HUDEP-2 (cell line): ENCODE measurements around the gene ANKRD27.
"Not testable (repeated sequence)": the region's sequence is repeated elsewhere in the genome, so short reads cannot be mapped to it uniquely, and the experiment has no call there.

Experiments
- DNase-seq, 76 experiments: peaks; one replicate each; lab custom pipeline; 2025; ENCODE audit not compliant: unreplicated experiment in 76 of 76; lab: John Stamatoyannopoulos, UW

Gene ANKRD27

DNA sequence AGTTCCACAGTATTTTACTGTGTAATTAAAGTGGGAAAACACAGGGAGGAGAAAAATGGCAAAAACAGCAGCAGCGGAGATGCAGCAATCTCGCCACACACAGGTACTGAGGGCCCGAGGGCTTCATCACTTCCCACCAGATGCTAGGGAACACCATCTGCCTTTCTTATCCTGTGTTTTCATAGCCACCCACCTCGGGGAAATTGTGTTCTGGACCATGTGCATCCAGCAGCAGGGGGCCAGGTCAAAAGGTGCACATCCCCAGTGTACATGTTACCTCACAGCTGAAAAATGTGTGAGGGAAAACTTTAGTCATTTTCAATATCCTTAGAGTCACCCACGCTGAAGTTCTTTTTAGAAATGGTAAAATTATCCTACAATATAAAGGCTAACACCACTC lies 63.8 kb downstream of the ANKRD27 start:
- DNase-seq, result no peak

DNA sequence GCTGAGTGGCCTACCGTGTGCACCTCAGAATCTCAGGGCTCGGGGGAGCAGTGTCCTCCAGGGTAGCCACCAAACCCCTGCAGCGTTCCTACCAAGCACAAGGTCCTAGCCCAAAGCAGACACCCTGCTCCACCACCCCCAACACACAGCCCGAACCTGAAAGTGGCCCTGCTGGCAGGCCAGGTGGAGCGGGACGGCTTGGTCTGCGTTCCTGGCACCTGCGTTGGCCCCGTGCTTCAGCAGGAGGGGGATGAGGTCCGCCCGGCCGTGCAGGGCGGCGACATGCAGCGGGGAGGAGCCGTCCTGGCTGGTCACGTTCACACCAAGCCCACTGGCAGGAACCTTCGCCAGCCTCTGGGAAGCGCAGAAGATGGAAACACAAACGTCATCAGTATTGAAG lies 67.5 kb downstream of the ANKRD27 start:
- DNase-seq, result no peak

DNA sequence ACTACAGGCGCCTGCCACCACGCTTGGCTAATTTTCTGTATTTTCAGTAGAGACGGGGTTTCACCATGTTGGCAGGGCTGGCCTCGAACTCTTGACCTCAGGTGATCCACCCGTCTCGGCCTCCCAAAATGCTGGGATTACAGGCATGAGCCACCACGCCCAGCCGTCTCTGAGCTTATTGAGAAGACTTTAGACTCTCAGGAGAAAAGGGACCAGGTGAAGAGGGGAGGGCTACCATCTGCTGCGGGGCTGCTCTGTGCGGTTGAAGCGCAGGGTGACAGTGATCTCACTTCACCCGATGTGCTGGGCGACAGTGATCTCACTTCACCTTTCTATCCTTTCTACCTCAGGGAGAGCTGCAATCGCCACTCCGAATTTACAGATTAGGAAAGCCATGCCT lies 68.7 kb downstream of the ANKRD27 start:
- no peak for DNase-seq

DNA sequence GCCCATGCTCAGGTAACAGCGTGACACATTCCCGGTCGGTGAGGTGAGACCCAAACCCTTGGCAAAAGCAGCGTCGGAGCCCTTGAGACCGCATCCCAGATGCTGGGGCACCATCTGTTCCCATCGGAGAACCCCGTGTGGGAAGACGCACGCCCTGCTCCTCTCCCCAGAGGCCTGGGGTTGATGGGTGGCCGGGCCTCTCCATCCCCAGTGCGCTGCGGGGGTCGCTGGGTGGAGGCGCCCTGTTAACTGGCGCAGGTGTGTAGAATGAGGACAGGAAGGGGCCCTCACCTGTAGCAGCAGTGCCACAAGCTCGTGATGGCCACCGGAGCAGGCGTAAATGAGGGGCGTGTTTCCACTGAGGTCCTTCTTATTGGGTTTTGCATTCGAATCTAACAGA lies 69.4 kb downstream of the ANKRD27 start:
- DNase-seq, result no peak

DNA sequence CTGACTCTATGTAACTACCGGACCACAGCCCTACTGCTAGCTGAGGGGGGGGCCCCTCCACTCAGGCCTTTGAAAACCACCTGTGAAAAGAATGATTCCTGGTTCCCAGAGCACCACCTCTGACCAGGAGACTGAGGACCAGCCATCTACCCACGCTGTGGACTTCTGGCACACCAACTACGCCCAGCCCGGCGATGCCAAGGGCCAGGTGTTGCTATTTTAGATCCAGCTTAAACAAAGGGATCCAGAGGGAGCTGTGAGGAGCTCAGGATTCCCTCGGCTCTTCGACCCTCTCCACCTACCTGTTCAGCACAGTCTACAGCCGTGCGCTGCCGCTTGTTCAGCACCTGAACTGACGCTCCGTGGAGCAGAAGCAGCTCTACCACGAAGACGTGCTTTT lies 71.0 kb downstream of the ANKRD27 start:
- no peak for DNase-seq

DNA sequence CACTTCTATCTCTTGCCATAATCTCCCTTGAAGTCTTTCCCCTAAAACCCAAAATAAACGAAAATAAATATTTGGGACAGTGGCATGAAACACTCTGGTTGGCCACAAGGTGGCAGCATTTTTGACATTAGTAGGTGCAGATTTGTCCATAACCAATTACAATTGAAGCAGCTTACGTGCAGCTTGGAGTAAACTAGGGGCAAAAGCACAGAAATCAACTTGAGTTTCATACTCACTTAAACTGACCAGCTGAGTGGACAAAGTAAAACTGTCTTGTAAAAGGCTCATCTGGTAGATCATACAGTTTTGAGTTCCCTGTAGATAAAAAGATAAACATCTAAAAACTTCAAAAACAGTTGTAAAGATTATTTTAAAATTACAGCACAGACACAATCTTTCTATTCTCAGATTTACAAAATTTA lies 75.2 kb downstream of the ANKRD27 start:
- peak in 41 of 76 experiments; percentile 2 to 66 (median 41) for DNase-seq

DNA sequence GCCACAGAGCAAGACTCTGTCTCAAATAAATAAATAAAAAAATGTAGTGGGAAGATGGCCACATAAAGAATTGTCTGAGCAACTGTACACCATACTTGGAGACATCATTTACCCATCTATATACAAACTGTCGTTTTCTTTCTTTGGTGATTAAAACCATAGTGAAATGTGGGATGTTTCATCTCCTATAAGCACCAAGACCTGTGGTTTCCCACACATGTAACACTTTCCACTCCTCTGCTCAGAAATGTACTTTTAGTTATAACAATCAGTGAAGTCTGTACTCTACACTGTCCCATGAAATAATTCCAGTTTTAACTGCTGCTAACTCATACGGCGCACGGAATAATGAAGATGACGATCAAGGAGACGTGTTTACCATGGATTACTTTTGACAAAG lies 75.7 kb downstream of the ANKRD27 start:
- no peak for DNase-seq

DNA sequence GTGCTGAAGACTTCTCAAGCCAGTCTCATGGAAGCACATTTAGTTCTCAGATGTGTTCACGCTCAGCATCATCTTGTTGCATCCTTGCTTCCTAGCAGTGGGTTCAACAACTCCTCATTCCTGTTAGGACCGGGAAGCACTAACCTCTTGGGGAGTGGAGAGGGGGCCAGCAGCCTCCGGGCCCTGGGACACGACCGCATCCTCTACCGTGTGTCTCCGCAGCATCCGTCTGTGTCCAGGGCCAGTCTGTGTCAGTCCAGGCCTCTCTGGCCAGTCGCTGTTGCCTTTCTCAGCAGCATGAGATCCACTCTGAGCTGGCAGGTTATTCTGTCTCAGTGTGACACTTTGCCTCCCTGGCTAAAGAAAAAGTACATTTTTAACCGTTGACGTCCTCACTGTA lies 77.0 kb downstream of the ANKRD27 start:
- DNase-seq, result no peak

DNA sequence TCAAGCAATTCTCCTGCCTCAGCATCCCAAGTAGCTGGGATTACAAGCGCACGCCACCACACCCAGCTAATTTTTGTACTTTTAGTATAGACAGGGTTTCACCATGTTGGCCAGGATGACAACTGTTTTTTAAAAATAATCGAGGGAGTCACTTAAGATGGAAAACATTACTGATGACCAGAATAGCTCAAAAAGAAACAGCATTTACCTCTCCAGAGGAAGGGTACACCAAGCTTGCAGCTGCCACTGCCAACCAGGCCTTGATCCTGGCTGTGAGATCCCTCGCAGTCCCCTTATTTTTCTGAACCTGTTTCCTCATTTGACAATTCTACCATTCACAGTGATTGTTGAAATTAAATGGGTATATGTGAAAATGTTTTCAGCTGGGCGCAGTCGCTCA lies 79.5 kb downstream of the ANKRD27 start:
- no peak for DNase-seq

DNA sequence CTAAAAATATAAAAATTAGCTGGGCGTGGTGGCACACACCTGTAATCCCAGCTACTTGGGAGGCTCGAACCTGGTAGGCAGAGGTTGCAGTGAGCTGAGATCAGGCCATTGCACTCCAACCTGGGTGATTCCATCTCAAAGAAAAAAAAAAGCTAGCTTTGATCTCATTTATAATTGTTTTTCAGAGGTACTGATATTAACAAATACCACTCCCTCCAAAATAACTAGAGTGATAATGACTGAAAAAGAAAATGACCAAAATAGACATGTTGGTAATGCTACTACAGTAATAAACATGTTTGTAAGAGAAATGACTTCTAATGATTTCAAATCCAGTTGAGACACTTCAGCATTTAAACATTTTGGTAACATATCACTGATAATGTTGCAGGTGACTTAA lies 81.0 kb downstream of the ANKRD27 start:
- no peak for DNase-seq

DNA sequence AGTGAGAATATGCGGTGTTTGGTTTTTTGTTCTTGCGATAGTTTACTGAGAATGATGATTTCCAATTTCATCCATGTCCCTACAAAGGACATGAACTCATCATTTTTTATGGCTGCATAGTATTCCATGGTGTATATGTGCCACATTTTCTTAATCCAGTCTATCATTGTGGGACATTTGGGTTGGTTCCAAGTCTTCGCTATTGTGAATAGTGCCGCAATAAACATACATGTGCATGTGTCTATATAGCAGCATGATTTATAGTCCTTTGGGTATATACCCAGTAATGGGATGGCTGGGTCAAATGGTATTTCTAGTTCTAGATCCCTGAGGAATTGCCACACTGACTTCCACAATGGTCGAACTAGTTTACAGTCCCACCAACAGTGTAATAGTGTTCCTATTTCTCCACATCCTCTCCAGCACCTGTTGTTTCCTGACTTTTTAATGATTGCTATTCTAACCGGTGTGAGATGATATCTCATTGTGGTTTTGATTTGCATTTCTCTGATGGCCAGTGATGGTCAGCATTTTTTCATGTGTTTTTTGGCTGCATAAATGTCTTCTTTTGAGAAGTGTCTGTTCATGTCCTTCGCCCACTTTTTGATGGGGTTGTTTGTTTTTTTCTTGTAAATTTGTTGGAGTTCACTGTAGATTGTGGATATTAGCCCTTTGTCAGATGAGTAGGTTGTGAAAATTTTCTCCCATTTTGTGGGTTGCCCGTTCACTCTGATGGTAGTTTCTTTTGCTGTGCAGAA lies 87.1 kb downstream of the ANKRD27 start:
- DNase-seq, result not testable (repeated sequence)

DNA sequence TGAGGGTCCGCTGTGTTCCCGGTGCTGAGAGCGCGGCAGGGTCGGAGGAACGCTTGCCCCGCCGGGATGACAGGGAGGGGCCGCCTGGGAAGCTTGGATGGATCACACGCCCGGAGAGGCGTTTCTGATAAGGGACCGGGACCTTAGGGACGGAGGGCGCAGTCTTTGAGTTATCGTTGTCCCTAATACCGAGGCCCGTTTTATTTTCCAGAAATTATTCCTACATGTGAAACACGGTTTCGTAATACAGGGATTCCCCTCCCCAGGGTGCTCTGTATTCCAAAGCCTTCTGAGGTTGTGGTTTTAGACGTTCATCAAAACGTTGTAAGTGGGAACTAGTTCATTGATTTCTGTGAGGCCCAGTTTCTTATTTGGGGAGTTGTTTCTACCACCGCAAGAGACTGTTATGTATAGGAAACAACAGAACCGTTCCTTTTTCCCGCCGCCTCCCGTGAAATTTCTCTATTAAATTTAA lies 93.2 kb downstream of the ANKRD27 start:
- DNase-seq, result peak in 13 of 76 experiments; percentile 7 to 69 (median 35)

DNA sequence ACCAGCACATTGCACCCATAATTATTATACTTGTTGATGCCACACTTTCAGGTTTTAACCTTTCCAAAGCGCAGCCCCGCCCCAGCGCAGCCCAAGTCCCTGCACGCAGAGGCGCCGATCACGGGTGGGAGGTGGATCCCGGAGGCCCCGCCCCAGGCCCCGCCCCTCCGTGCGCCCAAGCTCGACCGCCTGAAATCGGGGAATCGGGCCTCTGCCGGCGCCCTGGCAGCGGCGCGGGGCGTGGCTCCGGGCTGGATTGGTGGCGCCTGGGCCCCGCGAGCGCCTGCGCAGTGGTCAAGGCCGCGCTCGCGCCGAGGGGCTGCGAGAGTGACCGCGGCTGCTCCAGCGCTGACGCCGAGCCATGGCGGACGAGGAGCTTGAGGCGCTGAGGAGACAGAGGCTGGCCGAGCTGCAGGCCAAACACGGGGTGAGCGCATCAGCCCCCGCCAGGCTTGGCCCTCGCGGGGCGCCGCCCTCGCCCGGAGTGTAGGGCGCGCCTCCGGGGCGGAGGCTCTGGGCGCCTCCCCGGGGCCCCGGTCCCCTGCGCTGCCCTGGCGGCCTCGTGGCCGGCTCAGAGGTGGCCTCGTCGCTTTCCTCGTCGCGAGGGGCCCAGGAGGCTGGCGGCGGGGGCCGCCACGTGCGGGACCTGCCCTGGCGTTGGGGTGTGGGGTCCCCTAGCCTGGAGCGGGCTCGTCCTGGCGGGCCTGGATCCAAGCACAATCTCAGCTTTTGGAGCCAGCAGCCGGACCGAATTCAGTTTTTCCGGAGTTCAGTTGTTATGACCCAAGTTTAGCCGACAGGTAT lies 93.9 kb downstream of the ANKRD27 start, which contains the start of gene PDCD5:
Gene PDCD5 (plus strand): TSS at position 290 of the 804 bp plus-strand sequence. CDS start 72 bp downstream, at position 362.
- peak in 75 of 76 experiments; percentile 60 to 99 (median 95) for DNase-seq

DNA sequence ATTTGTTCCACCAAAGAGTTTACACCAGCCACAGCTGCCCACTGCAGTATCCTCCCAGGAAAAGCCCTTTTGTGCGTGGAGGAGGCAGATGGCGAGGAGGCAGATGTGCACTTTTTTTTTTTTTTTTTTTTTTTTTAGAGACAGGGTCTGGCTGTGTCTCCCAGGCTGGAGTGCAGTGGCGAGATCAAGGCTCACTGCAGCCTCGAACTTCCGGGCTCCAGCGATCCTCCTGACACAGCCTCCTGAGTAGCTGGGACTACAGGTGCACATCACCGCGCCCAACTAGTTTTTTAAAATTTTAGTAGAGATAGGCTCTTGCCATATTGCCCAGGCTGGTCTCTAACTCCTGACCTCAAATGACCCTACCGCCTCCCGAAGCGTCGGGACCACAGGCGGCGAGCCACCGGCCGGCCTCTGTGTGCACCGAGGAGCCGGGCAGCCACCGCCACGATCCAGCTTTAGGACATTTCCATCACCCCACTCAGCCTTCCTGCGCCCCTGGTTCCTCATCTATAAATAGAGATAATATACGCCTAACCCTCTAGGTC lies 94.6 kb downstream of the ANKRD27 start:
- peak in 2 of 76 experiments; percentile 36 to 48 for DNase-seq

DNA sequence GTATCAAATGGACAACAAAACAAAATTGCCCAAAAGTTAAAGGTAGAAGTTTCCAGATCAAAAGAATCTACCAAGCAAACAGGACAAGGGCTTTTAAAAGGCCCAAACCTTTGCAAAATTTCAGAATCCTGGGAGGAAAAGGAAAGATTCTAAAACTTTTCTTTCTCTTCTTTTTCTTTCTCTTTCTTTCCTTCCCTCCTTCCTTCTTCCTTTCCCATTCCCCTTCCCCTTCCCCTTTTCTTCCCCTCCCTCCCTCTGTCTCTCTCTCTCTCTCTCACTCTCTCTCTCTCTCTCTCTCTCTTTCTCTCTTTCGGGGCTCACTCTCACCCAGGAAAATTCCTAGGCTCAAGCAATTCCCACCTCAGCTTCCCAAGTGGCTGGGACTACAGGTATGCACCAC lies 98.2 kb downstream of the ANKRD27 start:
- DNase-seq, result no peak

DNA sequence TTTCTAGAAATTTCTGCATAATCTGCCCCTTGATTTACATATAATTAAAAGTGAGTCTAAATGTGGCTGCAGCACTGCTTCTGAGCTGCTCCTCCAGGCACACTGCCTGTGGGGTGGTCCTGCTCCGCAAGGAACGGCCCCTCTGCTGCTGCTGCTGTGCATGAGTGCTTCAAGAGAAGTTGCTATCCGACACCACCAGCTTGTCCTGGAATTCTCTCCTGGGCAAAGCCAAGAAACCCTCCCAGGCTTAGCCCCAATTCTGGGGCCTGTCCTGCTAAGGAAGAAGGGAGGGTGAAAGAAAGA lies 101.5 kb downstream of the ANKRD27 start:
- no peak for DNase-seq

DNA sequence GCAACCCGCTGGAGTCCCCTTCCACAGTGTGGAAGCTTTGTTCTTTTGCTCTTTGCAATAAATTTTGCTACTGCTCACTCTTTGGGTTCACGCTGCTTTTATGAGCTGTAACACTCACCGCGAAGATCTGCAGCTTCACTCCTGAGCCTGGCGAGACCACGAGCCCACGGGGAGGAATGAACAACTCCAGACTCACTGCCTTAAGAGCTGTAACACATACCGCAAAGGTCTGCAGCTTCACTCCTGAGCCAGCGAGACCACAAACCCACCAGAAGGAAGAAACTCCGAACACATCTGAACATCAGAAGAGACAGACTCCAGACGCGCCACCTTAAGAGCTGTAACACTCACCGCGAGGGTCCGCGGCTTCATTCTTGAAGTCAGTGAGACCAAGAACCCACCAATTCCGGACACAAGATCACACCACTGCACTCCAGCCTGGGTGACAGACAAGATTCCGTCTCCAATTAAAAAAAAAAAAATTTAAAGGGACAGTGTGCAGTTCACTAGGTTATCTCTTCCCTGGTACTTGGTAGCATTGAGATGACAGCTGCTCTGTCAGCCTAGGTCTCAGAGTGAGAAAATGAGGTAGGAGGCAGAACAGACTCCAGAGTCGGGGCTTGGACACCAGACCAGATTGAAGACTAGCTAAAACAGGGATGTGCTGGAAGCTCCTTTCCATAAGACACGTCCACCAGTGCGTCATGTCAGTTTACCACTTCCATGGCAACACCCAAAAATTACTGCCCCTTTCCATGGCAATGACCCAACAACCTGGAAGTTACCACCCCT lies 102.1 kb downstream of the ANKRD27 start:
- DNase-seq, result not testable (repeated sequence)

DNA sequence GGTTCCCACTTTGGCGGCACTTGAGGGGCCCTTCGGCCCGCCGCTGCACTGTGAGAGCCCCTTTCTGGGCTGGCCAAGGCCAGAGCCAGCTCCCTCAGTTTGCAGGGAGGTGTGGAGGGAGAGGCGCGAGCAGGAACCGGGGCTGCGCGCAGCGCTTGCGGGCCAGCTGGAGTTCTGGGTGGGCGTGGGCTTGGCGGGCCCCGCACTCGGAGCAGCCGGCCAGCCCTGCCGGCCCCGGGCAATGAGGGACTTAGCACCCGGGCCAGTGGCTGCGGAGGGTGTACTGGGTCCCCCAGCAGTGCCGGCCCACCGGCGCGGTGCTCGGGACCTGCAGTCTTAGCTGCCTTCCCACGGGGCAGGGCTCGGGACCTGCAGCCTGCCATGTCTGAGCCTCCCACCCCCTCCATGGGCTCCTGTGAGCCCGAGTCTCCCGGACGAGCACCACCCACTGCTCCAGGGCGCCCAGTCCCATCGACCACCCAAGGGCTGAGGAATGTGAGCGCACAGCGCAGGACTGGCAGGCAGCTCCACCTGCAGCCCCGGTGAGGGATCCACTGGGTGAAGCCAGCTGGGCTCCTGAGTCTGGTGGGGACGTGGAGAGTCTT lies 103.4 kb downstream of the ANKRD27 start:
- DNase-seq, result not testable (repeated sequence)

DNA sequence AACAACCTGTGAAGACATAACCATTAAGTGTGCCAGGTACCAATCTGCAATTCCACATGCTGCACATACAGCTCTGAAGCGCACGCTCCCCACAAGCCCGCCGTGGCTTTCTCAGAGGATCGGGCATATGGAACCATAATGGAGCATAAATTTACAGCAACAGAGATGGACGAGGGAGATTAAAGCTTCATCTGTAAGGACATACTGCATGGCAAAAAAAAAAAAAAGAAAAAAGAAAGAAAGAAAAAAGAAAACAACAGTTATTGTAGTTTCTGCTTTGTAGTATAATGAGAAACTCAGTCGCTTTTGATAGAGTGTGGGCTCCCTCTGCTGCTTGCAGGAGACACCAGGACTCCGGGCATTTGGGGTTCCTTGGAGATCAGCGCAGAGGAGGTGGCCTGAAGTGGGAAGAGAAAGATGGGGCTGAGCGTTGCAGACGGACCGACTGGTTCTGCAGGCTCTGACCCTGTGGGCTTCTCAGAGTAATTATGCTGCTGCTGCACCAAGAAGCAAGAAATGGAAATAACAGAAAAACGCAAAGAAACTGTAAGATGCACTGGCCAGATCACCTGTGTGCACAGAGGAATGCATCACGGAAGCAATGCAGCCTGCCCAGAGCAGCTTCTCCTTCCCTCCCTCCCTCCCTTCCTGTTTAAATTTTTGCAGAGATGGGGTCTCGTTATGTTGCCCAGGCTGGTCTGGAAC lies 104.7 kb downstream of the ANKRD27 start:
- DNase-seq, result peak in 64 of 76 experiments; percentile 9 to 73 (median 46)

DNA sequence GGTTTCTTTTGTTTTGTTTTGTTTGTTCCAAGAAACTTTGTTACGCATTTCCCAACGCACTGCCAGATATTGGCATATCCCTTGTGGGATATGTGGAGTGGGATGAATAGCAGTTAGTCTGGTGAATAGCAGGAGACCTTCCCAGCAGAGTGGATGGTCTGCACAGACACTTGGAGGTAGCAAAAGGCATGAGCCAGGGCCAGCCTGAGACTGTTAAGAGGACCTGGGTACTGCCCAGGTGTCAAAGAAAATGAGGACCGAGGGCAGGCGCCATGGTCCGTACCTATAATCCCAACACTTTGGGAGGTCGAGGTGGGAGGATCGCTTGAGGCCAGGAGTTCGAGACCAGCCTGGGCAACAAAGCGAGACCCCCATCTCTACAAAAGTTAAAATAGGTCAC lies 107.5 kb downstream of the ANKRD27 start:
- DNase-seq, result no peak
